Ishikawa (cell line): Measurements from ENCODE around the gene USB1.

Source experiments
- CEBPB ChIP-seq: IDR thresholded peaks from 2 replicates; pipeline ENCODE4 v1.6.1; 2012
- CREB1 ChIP-seq: IDR thresholded peaks from 2 replicates; pipeline ENCODE4 v1.6.1; 2012; ENCODE audit warnings: low read depth
- EGR1 ChIP-seq: IDR thresholded peaks from 2 replicates; pipeline ENCODE4 v1.6.1; 2012
- EP300 ChIP-seq: IDR thresholded peaks from 2 replicates; pipeline ENCODE4 v1.6.1; 2012; ENCODE audit warnings: borderline replicate concordance
- FOXM1 ChIP-seq: IDR thresholded peaks from 2 replicates; pipeline ENCODE4 v1.6.1; 2012; ENCODE audit warnings: low read depth, borderline replicate concordance
- NFIC ChIP-seq: IDR thresholded peaks from 2 replicates; pipeline ENCODE4 v1.6.1; 2012
- RAD21 ChIP-seq: IDR thresholded peaks from 2 replicates; pipeline ENCODE4 v1.6.1; 2012; ENCODE audit warnings: low read depth
- REST ChIP-seq: IDR thresholded peaks from 2 replicates; pipeline ENCODE4 v1.6.1; 2012; ENCODE audit warnings: low read depth, mild to moderate bottlenecking
- TAF1 ChIP-seq: IDR thresholded peaks from 2 replicates; pipeline ENCODE4 v1.6.1; 2012; ENCODE audit warnings: low read depth, mild to moderate bottlenecking
- TCF12 ChIP-seq: IDR thresholded peaks from 2 replicates; pipeline ENCODE4 v1.6.1; 2012; ENCODE audit warnings: low read depth
- TEAD4 ChIP-seq: IDR thresholded peaks from 2 replicates; pipeline ENCODE4 v1.6.1; 2012
- USF1 ChIP-seq: IDR thresholded peaks from 2 replicates; pipeline ENCODE4 v1.6.1; 2012
- YY1 ChIP-seq: IDR thresholded peaks from 2 replicates; pipeline ENCODE4 v1.6.1; 2012; ENCODE audit warnings: low read depth
- ZBTB7A ChIP-seq: IDR thresholded peaks from 2 replicates; pipeline ENCODE4 v1.6.1; 2012; ENCODE audit warnings: low read depth
- TF ChIP-seq, protein P1 (sequence below): IDR thresholded peaks from 2 replicates; pipeline ENCODE4 v1.6.1; 2012

Gene USB1

GRCh38 chr16:57988929-57989328 lies 12.3 kb upstream of the USB1 start:
- TF ChIP-seq USF1 (no peak), NFIC (no peak)

GRCh38 chr16:57991551-57992059 lies 9.6 kb upstream of the USB1 start:
- TF ChIP-seq, protein P1, sequence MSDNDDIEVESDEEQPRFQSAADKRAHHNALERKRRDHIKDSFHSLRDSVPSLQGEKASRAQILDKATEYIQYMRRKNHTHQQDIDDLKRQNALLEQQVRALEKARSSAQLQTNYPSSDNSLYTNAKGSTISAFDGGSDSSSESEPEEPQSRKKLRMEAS: no peak
- no peak for TF ChIP-seq TAF1
- no peak for TF ChIP-seq EP300
- TF ChIP-seq FOXM1: no peak
- no peak for TF ChIP-seq TCF12
- TF ChIP-seq RAD21: no peak
- no peak for TF ChIP-seq TEAD4
- no peak for TF ChIP-seq REST
- no peak for TF ChIP-seq CEBPB
- no peak for TF ChIP-seq YY1

GRCh38 chr16:57992084-57992483 lies 9.1 kb upstream of the USB1 start:
- TF ChIP-seq YY1 (no peak), TCF12 (no peak), TEAD4 (no peak), EP300 (no peak), CREB1 (no peak), RAD21 (no peak), EGR1 (no peak), USF1 (no peak)
- TF ChIP-seq, protein P1: no peak

- TF ChIP-seq TCF12: no peak
- TF ChIP-seq ZBTB7A: no peak
- TF ChIP-seq FOXM1: no peak
- TF ChIP-seq USF1: no peak
- TF ChIP-seq EGR1: no peak
- no peak for TF ChIP-seq CREB1
- TF ChIP-seq NFIC: no peak
- no peak for TF ChIP-seq TAF1
- no peak for TF ChIP-seq REST
- no peak for TF ChIP-seq EP300
- no peak for TF ChIP-seq YY1
- TF ChIP-seq TEAD4: no peak
- no peak for TF ChIP-seq CEBPB
- TF ChIP-seq, protein P1: no peak
- TF ChIP-seq RAD21: no peak
Measured at GRCh38 chr16:57993438-57993837, 7.8 kb upstream of the USB1 start.

DNA sequence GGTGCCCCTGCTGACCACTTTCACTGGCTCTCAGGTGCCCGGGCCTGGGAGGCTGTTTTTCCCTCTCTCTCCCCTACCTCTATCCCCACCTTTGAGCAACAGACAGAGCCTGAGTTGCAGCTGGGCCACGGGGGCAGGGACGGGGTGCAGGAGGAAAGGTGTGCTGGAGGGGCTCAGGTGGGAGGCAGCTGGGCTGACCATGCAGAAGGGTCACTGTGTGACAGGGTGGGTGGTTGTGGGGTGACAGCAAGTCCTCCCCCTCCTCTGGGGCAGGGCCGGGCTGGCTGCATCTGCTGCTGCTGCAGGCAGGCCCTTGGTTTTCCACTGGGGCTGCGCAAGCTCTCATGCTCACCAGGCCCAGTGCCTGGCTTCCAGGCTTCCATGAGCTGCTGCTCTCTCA lies 7.3 kb upstream of the USB1 start:
- no peak for TF ChIP-seq REST
- TF ChIP-seq, protein P1: no peak
- TF ChIP-seq TAF1: no peak
- no peak for TF ChIP-seq CREB1
- no peak for TF ChIP-seq USF1
- TF ChIP-seq ZBTB7A: no peak
- TF ChIP-seq FOXM1: no peak
- TF ChIP-seq YY1: no peak
- no peak for TF ChIP-seq TEAD4
- TF ChIP-seq NFIC: no peak
- no peak for TF ChIP-seq TCF12
- no peak for TF ChIP-seq RAD21
- TF ChIP-seq CEBPB: no peak
- no peak for TF ChIP-seq EGR1
- TF ChIP-seq EP300: no peak
